Measurements from ENCODE around the gene ST6GAL2.

DNA sequence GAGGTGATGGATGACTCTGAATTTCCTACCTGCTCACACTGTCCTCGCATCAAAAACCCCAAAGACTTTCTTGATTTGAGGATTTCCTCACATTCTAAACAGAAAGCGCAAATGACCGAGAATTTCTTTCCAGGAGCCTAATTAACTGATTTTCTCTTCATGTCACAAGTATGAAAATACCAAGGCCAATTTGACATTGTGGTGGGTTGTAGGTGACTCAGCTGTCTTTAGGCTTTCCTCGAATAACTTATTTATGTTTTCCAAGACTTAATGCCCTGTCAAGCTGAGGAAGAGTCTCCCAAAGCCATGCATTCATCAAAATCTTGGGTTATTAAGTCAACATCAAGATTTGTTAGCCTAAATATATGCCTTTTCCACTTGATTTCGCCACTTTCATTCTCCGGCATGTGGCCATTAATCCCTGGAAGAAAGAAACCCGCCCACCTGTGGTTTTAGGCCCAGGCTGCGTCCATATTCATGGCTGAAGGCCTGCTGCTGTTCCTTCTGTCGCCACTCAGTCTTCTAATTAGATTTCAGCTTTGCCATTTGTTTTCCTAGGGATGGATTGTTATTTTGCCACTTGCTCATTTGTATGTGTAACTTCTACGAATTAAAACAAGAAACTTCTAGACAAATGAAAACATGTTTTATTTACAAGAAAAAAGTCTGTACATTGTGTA is 84.9 kb downstream of the ST6GAL2 start:
- TF ChIP-seq ZNF664 (tag by site-specific recombination; IDR thresholded peaks at IDR 0.05) (no peak), ZNF174 (tag by site-specific recombination; IDR thresholded peaks at IDR 0.05) (no peak), ZNF530 (tag by site-specific recombination; IDR thresholded peaks at IDR 0.05; ENCODE audit: low read depth) (no peak), SP7 (tag by site-specific recombination; IDR thresholded peaks at IDR 0.05) (no peak), RBAK (tag by site-specific recombination; IDR thresholded peaks at IDR 0.05) (no peak), ZNF585B (tag by site-specific recombination; IDR thresholded peaks at IDR 0.05) (no peak)
- TF ChIP-seq, protein P1, sequence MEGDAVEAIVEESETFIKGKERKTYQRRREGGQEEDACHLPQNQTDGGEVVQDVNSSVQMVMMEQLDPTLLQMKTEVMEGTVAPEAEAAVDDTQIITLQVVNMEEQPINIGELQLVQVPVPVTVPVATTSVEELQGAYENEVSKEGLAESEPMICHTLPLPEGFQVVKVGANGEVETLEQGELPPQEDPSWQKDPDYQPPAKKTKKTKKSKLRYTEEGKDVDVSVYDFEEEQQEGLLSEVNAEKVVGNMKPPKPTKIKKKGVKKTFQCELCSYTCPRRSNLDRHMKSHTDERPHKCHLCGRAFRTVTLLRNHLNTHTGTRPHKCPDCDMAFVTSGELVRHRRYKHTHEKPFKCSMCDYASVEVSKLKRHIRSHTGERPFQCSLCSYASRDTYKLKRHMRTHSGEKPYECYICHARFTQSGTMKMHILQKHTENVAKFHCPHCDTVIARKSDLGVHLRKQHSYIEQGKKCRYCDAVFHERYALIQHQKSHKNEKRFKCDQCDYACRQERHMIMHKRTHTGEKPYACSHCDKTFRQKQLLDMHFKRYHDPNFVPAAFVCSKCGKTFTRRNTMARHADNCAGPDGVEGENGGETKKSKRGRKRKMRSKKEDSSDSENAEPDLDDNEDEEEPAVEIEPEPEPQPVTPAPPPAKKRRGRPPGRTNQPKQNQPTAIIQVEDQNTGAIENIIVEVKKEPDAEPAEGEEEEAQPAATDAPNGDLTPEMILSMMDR (tag by site-specific recombination; IDR thresholded peaks at IDR 0.05), result no peak
